ENCODE measurements around the gene SMYD3.

The SMYD3 gene

DNA sequence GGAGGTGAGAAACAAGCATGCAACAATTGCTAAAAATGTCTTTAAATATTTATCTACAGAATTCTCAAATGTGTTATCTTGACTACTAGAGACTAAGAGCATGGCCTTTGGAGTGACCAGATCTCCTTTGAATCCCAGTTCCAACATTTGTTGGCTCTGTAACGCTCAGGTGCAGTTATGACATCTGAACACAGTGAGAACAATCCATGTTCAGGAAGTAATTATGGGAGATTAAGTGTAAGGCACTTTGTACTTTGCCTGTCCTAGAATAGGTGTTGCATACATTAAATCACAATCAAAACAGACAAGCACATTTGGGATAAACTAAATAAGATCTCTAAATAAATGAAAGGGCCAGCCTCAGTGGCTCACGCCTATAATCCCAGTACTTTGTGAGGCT lies 454.5 kb downstream of the SMYD3 start:
- TF ChIP-seq GABPA (IDR thresholded peaks at IDR 0.05; ENCODE audit: low read depth): no peak
- TF ChIP-seq SPI1 (IDR thresholded peaks at IDR 0.05; ENCODE audit: borderline replicate concordance, low read depth): no peak
- TF ChIP-seq POLR2AphosphoS5 (IDR thresholded peaks at IDR 0.05; ENCODE audit: low read depth): no peak
- TF ChIP-seq, protein P1, sequence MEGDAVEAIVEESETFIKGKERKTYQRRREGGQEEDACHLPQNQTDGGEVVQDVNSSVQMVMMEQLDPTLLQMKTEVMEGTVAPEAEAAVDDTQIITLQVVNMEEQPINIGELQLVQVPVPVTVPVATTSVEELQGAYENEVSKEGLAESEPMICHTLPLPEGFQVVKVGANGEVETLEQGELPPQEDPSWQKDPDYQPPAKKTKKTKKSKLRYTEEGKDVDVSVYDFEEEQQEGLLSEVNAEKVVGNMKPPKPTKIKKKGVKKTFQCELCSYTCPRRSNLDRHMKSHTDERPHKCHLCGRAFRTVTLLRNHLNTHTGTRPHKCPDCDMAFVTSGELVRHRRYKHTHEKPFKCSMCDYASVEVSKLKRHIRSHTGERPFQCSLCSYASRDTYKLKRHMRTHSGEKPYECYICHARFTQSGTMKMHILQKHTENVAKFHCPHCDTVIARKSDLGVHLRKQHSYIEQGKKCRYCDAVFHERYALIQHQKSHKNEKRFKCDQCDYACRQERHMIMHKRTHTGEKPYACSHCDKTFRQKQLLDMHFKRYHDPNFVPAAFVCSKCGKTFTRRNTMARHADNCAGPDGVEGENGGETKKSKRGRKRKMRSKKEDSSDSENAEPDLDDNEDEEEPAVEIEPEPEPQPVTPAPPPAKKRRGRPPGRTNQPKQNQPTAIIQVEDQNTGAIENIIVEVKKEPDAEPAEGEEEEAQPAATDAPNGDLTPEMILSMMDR (IDR thresholded peaks at IDR 0.05; ENCODE audit: insufficient read depth, low read length): no peak
- TF ChIP-seq, protein P2, sequence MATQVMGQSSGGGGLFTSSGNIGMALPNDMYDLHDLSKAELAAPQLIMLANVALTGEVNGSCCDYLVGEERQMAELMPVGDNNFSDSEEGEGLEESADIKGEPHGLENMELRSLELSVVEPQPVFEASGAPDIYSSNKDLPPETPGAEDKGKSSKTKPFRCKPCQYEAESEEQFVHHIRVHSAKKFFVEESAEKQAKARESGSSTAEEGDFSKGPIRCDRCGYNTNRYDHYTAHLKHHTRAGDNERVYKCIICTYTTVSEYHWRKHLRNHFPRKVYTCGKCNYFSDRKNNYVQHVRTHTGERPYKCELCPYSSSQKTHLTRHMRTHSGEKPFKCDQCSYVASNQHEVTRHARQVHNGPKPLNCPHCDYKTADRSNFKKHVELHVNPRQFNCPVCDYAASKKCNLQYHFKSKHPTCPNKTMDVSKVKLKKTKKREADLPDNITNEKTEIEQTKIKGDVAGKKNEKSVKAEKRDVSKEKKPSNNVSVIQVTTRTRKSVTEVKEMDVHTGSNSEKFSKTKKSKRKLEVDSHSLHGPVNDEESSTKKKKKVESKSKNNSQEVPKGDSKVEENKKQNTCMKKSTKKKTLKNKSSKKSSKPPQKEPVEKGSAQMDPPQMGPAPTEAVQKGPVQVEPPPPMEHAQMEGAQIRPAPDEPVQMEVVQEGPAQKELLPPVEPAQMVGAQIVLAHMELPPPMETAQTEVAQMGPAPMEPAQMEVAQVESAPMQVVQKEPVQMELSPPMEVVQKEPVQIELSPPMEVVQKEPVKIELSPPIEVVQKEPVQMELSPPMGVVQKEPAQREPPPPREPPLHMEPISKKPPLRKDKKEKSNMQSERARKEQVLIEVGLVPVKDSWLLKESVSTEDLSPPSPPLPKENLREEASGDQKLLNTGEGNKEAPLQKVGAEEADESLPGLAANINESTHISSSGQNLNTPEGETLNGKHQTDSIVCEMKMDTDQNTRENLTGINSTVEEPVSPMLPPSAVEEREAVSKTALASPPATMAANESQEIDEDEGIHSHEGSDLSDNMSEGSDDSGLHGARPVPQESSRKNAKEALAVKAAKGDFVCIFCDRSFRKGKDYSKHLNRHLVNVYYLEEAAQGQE (IDR thresholded peaks at IDR 0.05; ENCODE audit: insufficient replicate concordance, low read depth): no peak
- no peak overlapping the region for H3K27ac ChIP-seq (replicated peaks)
- H3K4me3 ChIP-seq (replicated peaks; ENCODE audit: insufficient read depth, low read length): no peak overlapping the region
- no peak for DNase-seq (ENCODE audit: low read depth in 1 of 2, low spot score in 1 of 2)
- H3K27me3 ChIP-seq (ENCODE audit: insufficient read depth, poor library complexity, severe bottlenecking): no peaks in the 10 kb centered on the region

DNA sequence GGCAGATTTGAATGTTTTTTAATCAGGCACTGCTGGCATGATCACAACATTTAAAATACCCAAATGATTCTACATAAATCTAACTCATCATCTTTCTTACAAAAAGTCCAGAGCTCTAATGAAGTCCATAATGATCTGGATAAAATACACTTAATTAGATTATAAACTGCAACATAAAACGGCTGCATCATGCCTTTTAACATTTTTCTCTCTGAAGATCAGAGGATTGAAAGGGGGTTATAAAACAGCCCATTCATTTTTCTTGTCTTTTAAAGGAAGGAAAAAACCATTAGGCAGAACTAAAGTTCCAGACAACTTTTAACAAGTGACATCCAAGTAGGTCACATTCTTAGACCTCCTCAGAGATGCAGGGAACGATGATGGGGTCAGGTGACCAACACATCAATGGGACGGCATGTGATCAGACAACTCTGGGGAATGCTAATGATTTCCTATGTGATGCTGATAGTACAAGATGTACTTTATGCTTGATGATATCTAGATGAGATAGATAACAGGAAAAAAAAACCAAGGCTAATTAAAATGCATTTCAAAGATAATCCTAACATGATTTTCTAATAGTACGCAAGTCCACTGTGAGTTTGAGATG lies 455.1 kb downstream of the SMYD3 start:
- no peak overlapping the region for H3K27ac ChIP-seq (replicated peaks)
- DNase-seq (ENCODE audit: low read depth in 1 of 2, low spot score in 1 of 2): no peak

DNA sequence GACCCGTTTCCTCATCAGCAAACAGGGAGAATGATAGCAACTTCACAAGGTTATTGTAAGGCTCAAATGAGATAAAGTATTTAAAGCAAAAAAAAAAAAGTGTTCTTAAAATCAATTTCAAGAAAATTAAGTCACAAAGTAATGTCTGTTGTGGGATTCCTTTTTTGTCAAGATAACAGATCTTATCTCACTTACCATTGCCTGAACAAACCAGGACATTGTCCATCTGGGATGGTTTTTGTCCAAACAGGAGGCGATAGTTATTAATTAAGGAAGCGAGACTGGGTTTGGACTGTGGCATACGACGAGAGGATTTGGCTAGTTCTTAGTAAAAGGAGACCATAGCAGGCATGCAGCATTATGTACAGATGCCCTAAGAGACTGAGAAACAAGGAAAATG lies 458.4 kb downstream of the SMYD3 start:
- Histone ChIP-seq H3K27ac (replicated peaks) (no peak overlapping the region), H3K27me3 (ENCODE audit: insufficient read depth, poor library complexity, severe bottlenecking) (no peaks in the 10 kb centered on the region), H3K4me3 (replicated peaks; ENCODE audit: insufficient read depth, low read length) (no peak overlapping the region)
- DNase-seq (ENCODE audit: low read depth in 1 of 2, low spot score in 1 of 2): no peak
- TF ChIP-seq, protein P2 (IDR thresholded peaks at IDR 0.05; ENCODE audit: insufficient replicate concordance, low read depth): no peak
- TF ChIP-seq SPI1 (IDR thresholded peaks at IDR 0.05; ENCODE audit: borderline replicate concordance, low read depth) (no peak), GABPA (IDR thresholded peaks at IDR 0.05; ENCODE audit: low read depth) (no peak), POLR2AphosphoS5 (IDR thresholded peaks at IDR 0.05; ENCODE audit: low read depth) (no peak)
- TF ChIP-seq, protein P1 (IDR thresholded peaks at IDR 0.05; ENCODE audit: insufficient read depth, low read length): no peak

More for the DNA sequence above, 455.1 kb downstream of the SMYD3 start:
- H3K4me3 ChIP-seq (replicated peaks; ENCODE audit: insufficient read depth, low read length): no peak overlapping the region
- no peaks in the 10 kb centered on the region for H3K27me3 ChIP-seq (ENCODE audit: insufficient read depth, poor library complexity, severe bottlenecking)
- TF ChIP-seq, protein P1 (IDR thresholded peaks at IDR 0.05; ENCODE audit: insufficient read depth, low read length): no peak
- TF ChIP-seq, protein P2 (IDR thresholded peaks at IDR 0.05; ENCODE audit: insufficient replicate concordance, low read depth): no peak
- no peak for TF ChIP-seq POLR2AphosphoS5 (IDR thresholded peaks at IDR 0.05; ENCODE audit: low read depth)
- TF ChIP-seq GABPA (IDR thresholded peaks at IDR 0.05; ENCODE audit: low read depth): no peak
- TF ChIP-seq SPI1 (IDR thresholded peaks at IDR 0.05; ENCODE audit: borderline replicate concordance, low read depth): no peak
